ENCODE data around the gene CELSR2.

CELSR2 gene

DNA sequence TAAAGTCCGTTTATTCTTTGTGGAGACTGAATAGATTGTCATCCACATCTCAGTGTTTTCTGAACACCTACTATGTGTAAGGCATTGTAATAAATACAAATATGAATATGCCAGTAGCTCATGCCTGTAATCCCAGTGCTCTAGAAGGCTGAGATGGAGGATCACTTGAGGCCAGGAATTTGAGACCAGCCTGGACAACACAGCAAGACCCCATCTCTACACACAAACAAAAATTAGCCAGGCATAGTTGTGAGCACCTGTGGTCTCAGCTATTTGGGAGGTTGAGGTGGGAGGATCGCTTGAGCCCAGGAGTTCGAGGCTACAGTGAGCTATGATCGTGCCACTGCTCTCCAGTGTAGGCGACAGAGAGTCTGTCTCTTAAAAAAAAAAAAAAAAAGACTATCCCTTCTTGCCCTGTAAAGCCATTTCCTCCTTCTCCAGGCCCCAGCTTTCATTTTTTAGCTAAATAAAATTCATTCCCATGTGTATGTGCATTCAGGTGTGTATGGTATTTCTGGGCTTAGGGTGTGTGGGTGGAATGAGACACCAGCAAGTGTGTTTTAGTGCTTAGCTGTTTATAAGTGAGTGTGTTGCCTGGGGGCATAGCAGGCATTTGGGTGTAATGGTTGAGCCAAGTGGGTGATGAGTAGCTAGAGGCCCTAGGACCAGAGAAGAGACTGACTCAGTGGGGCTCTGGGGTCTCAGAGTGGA is 7.8 kb downstream of the CELSR2 start:
- Histone ChIP-seq H3K27ac (ENCODE audit: low read depth, low read length) (no peak overlapping the region), H3K36me3 (ENCODE audit: control insufficient read depth in 5 of 5, insufficient read depth in 5 of 5, low read length in 5 of 5) (peaks cover 0 to 4% (median 0%) of the 10 kb centered on the region in 5 donors), H3K4me3 (ENCODE audit: low read depth in 1 of 5, low read length in 5 of 5) (no peak overlapping the region), H3K9me3 (ENCODE audit: control insufficient read depth in 5 of 5, low read length in 5 of 5) (no peaks in the 10 kb centered on the region), H3K27me3 (ENCODE audit: control insufficient read depth in 5 of 5, insufficient read depth in 4 of 5, low read length in 5 of 5) (peaks cover 0 to 3% (median 0%) of the 10 kb centered on the region in 5 donors), H3K4me1 (ENCODE audit: control insufficient read depth in 5 of 5, insufficient read depth in 5 of 5, low read length in 5 of 5) (peaks cover 0 to 22% (median 18%) of the 10 kb centered on the region in 5 donors), H3K9ac (ENCODE audit: low read length in 5 of 5) (no peak overlapping the region)

- Histone ChIP-seq H3K4me3 (ENCODE audit: low read depth in 1 of 5, low read length in 5 of 5) (no peak overlapping the region), H3K36me3 (ENCODE audit: control insufficient read depth in 5 of 5, insufficient read depth in 5 of 5, low read length in 5 of 5) (peaks cover 0 to 4% (median 0%) of the 10 kb centered on the region in 5 donors), H3K27me3 (ENCODE audit: control insufficient read depth in 5 of 5, insufficient read depth in 4 of 5, low read length in 5 of 5) (peaks cover 0 to 3% (median 0%) of the 10 kb centered on the region in 5 donors), H3K9ac (ENCODE audit: low read length in 5 of 5) (no peak overlapping the region), H3K27ac (ENCODE audit: low read depth, low read length) (no peak overlapping the region), H3K9me3 (ENCODE audit: control insufficient read depth in 5 of 5, low read length in 5 of 5) (no peaks in the 10 kb centered on the region), H3K4me1 (ENCODE audit: control insufficient read depth in 5 of 5, insufficient read depth in 5 of 5, low read length in 5 of 5) (peaks cover 0 to 22% (median 18%) of the 10 kb centered on the region in 5 donors)
Observed at GRCh38 chr1:109257682-109258421, 8.5 kb downstream of the CELSR2 start.

DNA sequence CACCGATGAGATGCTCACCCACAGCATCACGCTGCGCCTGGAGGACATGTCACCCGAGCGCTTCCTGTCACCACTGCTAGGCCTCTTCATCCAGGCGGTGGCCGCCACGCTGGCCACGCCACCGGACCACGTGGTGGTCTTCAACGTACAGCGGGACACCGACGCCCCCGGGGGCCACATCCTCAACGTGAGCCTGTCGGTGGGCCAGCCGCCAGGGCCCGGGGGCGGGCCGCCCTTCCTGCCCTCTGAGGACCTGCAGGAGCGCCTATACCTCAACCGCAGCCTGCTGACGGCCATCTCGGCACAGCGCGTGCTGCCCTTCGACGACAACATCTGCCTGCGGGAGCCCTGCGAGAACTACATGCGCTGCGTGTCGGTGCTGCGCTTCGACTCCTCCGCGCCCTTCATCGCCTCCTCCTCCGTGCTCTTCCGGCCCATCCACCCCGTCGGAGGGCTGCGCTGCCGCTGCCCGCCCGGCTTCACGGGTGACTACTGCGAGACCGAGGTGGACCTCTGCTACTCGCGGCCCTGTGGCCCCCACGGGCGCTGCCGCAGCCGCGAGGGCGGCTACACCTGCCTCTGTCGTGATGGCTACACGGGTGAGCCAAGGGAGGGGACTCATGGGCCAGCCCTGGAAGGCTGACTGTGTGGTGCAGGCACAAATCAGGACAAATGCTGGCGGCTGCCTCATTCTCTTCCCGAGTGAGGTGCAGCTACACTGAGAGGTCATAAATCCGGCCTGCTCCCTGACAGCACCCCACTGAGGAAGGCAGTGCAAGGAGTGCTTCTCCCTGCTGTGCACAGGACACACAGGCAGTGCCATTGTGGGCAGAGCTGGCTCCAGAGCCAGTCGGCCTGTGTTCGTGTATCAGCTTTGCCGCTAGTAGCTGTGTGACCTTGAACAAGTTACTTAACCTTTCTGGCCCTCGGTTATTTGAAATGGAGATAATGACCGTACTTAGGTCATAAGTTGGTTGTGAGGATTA is 9.4 kb downstream of the CELSR2 start:
- Histone ChIP-seq H3K36me3 (ENCODE audit: control insufficient read depth in 5 of 5, insufficient read depth in 5 of 5, low read length in 5 of 5) (peaks cover 0 to 4% (median 0%) of the 10 kb centered on the region in 5 donors), H3K4me1 (ENCODE audit: control insufficient read depth in 5 of 5, insufficient read depth in 5 of 5, low read length in 5 of 5) (peaks cover 0 to 21% (median 16%) of the 10 kb centered on the region in 5 donors), H3K9me3 (ENCODE audit: control insufficient read depth in 5 of 5, low read length in 5 of 5) (no peaks in the 10 kb centered on the region), H3K9ac (ENCODE audit: low read length in 5 of 5) (no peak overlapping the region), H3K27ac (ENCODE audit: low read depth, low read length) (no peak overlapping the region), H3K4me3 (ENCODE audit: low read depth in 1 of 5, low read length in 5 of 5) (no peak overlapping the region), H3K27me3 (ENCODE audit: control insufficient read depth in 5 of 5, insufficient read depth in 4 of 5, low read length in 5 of 5) (peaks cover 0 to 3% (median 0%) of the 10 kb centered on the region in 5 donors)

DNA sequence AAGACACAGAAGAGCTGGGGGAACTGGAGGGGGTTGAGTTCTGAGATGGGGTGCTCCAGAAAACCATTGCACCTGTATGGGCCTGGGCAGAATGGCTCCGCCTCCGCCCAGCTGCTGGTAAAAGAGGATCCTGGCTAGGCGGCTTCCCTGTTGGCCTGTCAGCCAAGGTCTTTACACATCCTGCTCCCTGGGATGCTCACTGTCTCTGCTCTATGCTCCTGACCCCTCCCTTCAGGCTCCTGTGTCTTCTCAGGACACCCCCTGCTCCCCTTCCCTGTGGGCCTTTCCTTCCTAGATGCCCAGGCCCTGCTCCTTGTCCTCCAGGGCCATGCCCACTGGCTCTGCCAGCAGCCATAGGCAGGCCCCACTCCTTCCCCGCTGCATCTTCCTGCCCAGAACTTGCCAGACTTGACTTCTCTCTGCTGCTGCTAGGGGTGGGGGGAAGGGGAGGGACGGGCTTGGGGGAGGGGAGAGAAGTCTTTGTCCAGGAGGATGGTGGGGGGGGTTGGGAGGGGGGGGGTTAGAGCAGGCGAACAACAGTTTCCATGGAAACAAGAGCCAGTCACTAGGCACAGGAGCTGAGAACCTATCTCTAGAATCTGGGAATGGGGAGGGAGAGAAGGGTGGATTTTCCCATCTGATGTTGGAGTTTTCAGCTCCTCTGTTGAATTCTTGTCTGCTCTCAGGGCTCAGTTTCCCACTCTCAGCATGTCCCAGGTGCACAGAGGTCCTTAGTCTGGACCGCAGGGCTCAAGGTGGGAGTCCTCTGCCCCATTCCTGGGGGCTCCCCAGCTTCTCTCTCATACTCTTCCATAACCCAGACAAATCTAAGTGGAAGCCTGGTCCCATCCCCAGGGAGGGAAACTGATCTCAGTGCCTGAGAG is 10.6 kb downstream of the CELSR2 start:
- peaks cover 0 to 4% (median 0%) of the 10 kb centered on the region in 5 donors for H3K36me3 ChIP-seq (ENCODE audit: control insufficient read depth in 5 of 5, insufficient read depth in 5 of 5, low read length in 5 of 5)
- H3K9me3 ChIP-seq (ENCODE audit: control insufficient read depth in 5 of 5, low read length in 5 of 5), result no peaks in the 10 kb centered on the region
- H3K4me3 ChIP-seq (ENCODE audit: low read depth in 1 of 5, low read length in 5 of 5), result no peak overlapping the region
- H3K27ac ChIP-seq (ENCODE audit: low read depth, low read length), result no peak overlapping the region
- peaks cover 0 to 3% (median 0%) of the 10 kb centered on the region in 5 donors for H3K27me3 ChIP-seq (ENCODE audit: control insufficient read depth in 5 of 5, insufficient read depth in 4 of 5, low read length in 5 of 5)
- no peak overlapping the region for H3K9ac ChIP-seq (ENCODE audit: low read length in 5 of 5)
- peaks cover 0 to 11% (median 6%) of the 10 kb centered on the region in 5 donors for H3K4me1 ChIP-seq (ENCODE audit: control insufficient read depth in 5 of 5, insufficient read depth in 5 of 5, low read length in 5 of 5)

DNA sequence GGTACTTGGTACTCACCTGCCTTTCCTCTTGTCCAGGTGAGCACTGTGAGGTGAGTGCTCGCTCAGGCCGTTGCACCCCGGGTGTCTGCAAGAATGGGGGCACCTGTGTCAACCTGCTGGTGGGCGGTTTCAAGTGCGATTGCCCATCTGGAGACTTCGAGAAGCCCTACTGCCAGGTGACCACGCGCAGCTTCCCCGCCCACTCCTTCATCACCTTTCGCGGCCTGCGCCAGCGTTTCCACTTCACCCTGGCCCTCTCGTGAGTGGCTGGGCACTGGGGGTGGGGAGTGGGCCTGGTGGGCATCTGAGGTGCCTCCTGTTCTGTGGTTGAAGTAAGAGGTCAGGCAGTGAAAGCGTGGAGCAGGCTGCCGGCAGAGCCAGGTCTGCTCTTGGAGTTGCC is 11.7 kb downstream of the CELSR2 start:
- H3K9me3 ChIP-seq (ENCODE audit: control insufficient read depth in 5 of 5, low read length in 5 of 5), result no peaks in the 10 kb centered on the region
- peaks cover 0 to 9% (median 5%) of the 10 kb centered on the region in 5 donors for H3K4me1 ChIP-seq (ENCODE audit: control insufficient read depth in 5 of 5, insufficient read depth in 5 of 5, low read length in 5 of 5)
- no peak overlapping the region for H3K4me3 ChIP-seq (ENCODE audit: low read depth in 1 of 5, low read length in 5 of 5)
- H3K27me3 ChIP-seq (ENCODE audit: control insufficient read depth in 5 of 5, insufficient read depth in 4 of 5, low read length in 5 of 5), result no peaks in the 10 kb centered on the region
- no peak overlapping the region for H3K27ac ChIP-seq (ENCODE audit: low read depth, low read length)
- H3K9ac ChIP-seq (ENCODE audit: low read length in 5 of 5), result no peak overlapping the region
- peaks cover 0 to 4% (median 0%) of the 10 kb centered on the region in 5 donors for H3K36me3 ChIP-seq (ENCODE audit: control insufficient read depth in 5 of 5, insufficient read depth in 5 of 5, low read length in 5 of 5)

GRCh38 chr1:109261578-109261977 is 12.2 kb downstream of the CELSR2 start:
- no peak overlapping the region for H3K27ac ChIP-seq (ENCODE audit: low read depth, low read length)
- H3K4me1 ChIP-seq (ENCODE audit: control insufficient read depth in 5 of 5, insufficient read depth in 5 of 5, low read length in 5 of 5), result peaks cover 0 to 9% (median 5%) of the 10 kb centered on the region in 5 donors
- H3K9me3 ChIP-seq (ENCODE audit: control insufficient read depth in 5 of 5, low read length in 5 of 5), result no peaks in the 10 kb centered on the region
- peaks cover 0 to 4% (median 0%) of the 10 kb centered on the region in 5 donors for H3K36me3 ChIP-seq (ENCODE audit: control insufficient read depth in 5 of 5, insufficient read depth in 5 of 5, low read length in 5 of 5)
- no peaks in the 10 kb centered on the region for H3K27me3 ChIP-seq (ENCODE audit: control insufficient read depth in 5 of 5, insufficient read depth in 4 of 5, low read length in 5 of 5)
- H3K4me3 ChIP-seq (ENCODE audit: low read depth in 1 of 5, low read length in 5 of 5), result no peak overlapping the region
- H3K9ac ChIP-seq (ENCODE audit: low read length in 5 of 5), result no peak overlapping the region

GRCh38 chr1:109262231-109263055 is 13.1 kb downstream of the CELSR2 start:
- no peaks in the 10 kb centered on the region for H3K9me3 ChIP-seq (ENCODE audit: control insufficient read depth in 5 of 5, low read length in 5 of 5)
- peaks cover 0 to 9% (median 5%) of the 10 kb centered on the region in 5 donors for H3K4me1 ChIP-seq (ENCODE audit: control insufficient read depth in 5 of 5, insufficient read depth in 5 of 5, low read length in 5 of 5)
- no peak overlapping the region for H3K9ac ChIP-seq (ENCODE audit: low read length in 5 of 5)
- H3K4me3 ChIP-seq (ENCODE audit: low read depth in 1 of 5, low read length in 5 of 5), result no peak overlapping the region
- no peak overlapping the region for H3K27ac ChIP-seq (ENCODE audit: low read depth, low read length)
- no peaks in the 10 kb centered on the region for H3K27me3 ChIP-seq (ENCODE audit: control insufficient read depth in 5 of 5, insufficient read depth in 4 of 5, low read length in 5 of 5)
- peaks cover 0 to 4% (median 0%) of the 10 kb centered on the region in 5 donors for H3K36me3 ChIP-seq (ENCODE audit: control insufficient read depth in 5 of 5, insufficient read depth in 5 of 5, low read length in 5 of 5)

DNA sequence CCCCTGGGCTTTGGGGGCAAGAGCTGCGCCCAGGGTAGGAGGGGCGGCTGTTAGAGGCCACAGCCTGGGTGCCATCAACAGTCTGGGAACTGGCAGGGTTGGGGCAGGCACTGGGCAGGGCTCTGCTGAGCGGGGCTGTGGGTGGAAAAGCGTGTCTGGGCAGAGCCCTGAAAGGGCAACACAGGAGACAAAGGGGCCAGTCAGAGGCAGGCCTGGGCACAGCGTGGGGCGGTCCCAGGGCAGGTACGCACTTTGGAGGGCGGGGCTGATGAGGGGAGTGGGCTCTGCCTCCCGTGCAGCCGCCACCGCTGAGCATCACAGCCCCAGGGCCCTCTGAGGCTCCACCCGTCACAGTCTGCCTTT is 13.9 kb downstream of the CELSR2 start:
- Histone ChIP-seq H3K27me3 (ENCODE audit: control insufficient read depth in 5 of 5, insufficient read depth in 4 of 5, low read length in 5 of 5) (no peaks in the 10 kb centered on the region), H3K27ac (ENCODE audit: low read depth, low read length) (no peak overlapping the region), H3K36me3 (ENCODE audit: control insufficient read depth in 5 of 5, insufficient read depth in 5 of 5, low read length in 5 of 5) (peaks cover 0 to 4% (median 0%) of the 10 kb centered on the region in 5 donors), H3K9ac (ENCODE audit: low read length in 5 of 5) (no peak overlapping the region), H3K4me3 (ENCODE audit: low read depth in 1 of 5, low read length in 5 of 5) (no peak overlapping the region), H3K9me3 (ENCODE audit: control insufficient read depth in 5 of 5, low read length in 5 of 5) (no peaks in the 10 kb centered on the region), H3K4me1 (ENCODE audit: control insufficient read depth in 5 of 5, insufficient read depth in 5 of 5, low read length in 5 of 5) (peaks cover 0 to 9% (median 5%) of the 10 kb centered on the region in 5 donors)
